H1 (cell line): Measurements from ENCODE around the gene KCNQ1. TPM values are rescaled to one million over a fixed set of nuclear protein-coding genes. Genes with fewer than 3 reads are reported as not detected.

Experiments
- CTCF ChIA-PET: fragments of 300-600 bp; sonication (Branson Sonifier 250); formaldehyde crosslinking; loops from one replicate; lab custom pipeline; 2021; ENCODE audit not compliant: partially characterized antibody; lab: Charles Lee
- POLR2A ChIA-PET: fragments of 300-600 bp; sonication (Branson Sonifier 250); formaldehyde crosslinking; loops from one replicate; lab custom pipeline; 2021; ENCODE audit warnings: inconsistent platforms; ENCODE audit not compliant: partially characterized antibody; lab: Charles Lee
- DNase-seq, 2 experiments: peaks; one replicate each; pipeline versions ENCODE4 v3.0.0 to v3.0.0-alpha.2; 2010 to 2022; ENCODE audit warnings: low spot score in 2 of 2, low read depth in 1 of 2, mixed read lengths in 1 of 2
- FAIRE-seq: peaks from 2 replicates; lab custom pipeline; 2011; peaks lifted over from hg19 to GRCh38; lab: Jason Lieb, UNC
- H2AFZ ChIP-seq: 2 replicates; pipeline ENCODE4 v1.8.1; 2012; ENCODE audit warnings: low read length, inconsistent platforms
- H2AK5ac ChIP-seq: 2 replicates; pipeline ENCODE4 v1.6.1; 2013; ENCODE audit warnings: low read depth, low read length
- H2BK120ac ChIP-seq: replicated peaks from 2 replicates; pipeline ENCODE3; 2013; ENCODE audit warnings: low read depth, low read length, inconsistent platforms
- H2BK12ac ChIP-seq: 2 replicates; pipeline ENCODE4 v1.6.1; 2013; ENCODE audit warnings: low read depth, low read length
- H2BK15ac ChIP-seq: 2 replicates; pipeline ENCODE4 v1.6.1; 2013; ENCODE audit warnings: low read length
- H2BK20ac ChIP-seq: 2 replicates; pipeline ENCODE4 v1.6.1; 2013; ENCODE audit warnings: low read length
- H2BK5ac ChIP-seq: 2 replicates; pipeline ENCODE4 v1.6.1; 2013; ENCODE audit warnings: low read depth, low read length
- H3K14ac ChIP-seq: 2 replicates; pipeline ENCODE4 v1.6.1; 2013; ENCODE audit warnings: inconsistent platforms; ENCODE audit not compliant: insufficient read length
- H3K18ac ChIP-seq: 2 replicates; pipeline ENCODE4 v1.6.1; 2013; ENCODE audit warnings: low read length; ENCODE audit errors: extremely low read depth
- H3K23ac ChIP-seq: 2 replicates; pipeline ENCODE4 v1.6.1; 2013; ENCODE audit warnings: inconsistent platforms; ENCODE audit not compliant: insufficient read length
- H3K23me2 ChIP-seq: 2 replicates; pipeline ENCODE4 v1.6.1; 2013; ENCODE audit warnings: low read depth, low read length
- H3K27ac ChIP-seq: 2 replicates; pipeline ENCODE4 v1.6.1; 2011; ENCODE audit warnings: low read depth, low read length, inconsistent platforms
- H3K27me3 ChIP-seq, 4 experiments: replicated peaks in 1 of 4; 1 replicate in 1 of 4; 2 replicates in 3 of 4; pipeline versions ENCODE4 v1.6.1 to v1.8.1; 2011 to 2013; ENCODE audit warnings: low read length in 3 of 4, mild to moderate bottlenecking in 3 of 4, inconsistent platforms in 2 of 4, mixed read lengths in 2 of 4, moderate library complexity in 1 of 4; ENCODE audit not compliant: control insufficient read depth in 3 of 4, insufficient read depth in 3 of 4; ENCODE audit errors: extremely low read depth in 1 of 4
- H3K36me3 ChIP-seq, 4 experiments: 2 replicates each; pipeline versions ENCODE4 v1.6.1 to v1.8.1; 2011 to 2013; ENCODE audit warnings: mild to moderate bottlenecking in 4 of 4, low read length in 3 of 4, moderate library complexity in 2 of 4, control low read depth in 1 of 4, inconsistent platforms in 1 of 4; ENCODE audit not compliant: insufficient read depth in 4 of 4, control insufficient read depth in 2 of 4
- H3K4ac ChIP-seq: replicated peaks from 2 replicates; pipeline ENCODE3; 2013; ENCODE audit warnings: low read length, low read depth, mixed read lengths, inconsistent platforms; ENCODE audit not compliant: insufficient read length
- H3K4me1 ChIP-seq, 4 experiments: replicated peaks in 1 of 4; 1 replicate in 1 of 4; 2 replicates in 3 of 4; pipeline versions ENCODE4 v1.6.1 to v1.8.1; 2011 to 2013; ENCODE audit warnings: low read length in 3 of 4, inconsistent platforms in 2 of 4, mixed read lengths in 1 of 4; ENCODE audit not compliant: insufficient read depth in 4 of 4, control insufficient read depth in 3 of 4
- H3K4me2 ChIP-seq, 2 experiments: 2 replicates each; pipeline versions ENCODE4 v1.6.1 to v1.8.1; 2011 to 2013; ENCODE audit warnings: low read depth in 2 of 2, low read length in 2 of 2, control low read depth in 1 of 2, inconsistent platforms in 1 of 2, mild to moderate bottlenecking in 1 of 2; ENCODE audit not compliant: insufficient read depth in 1 of 2
- H3K4me3 ChIP-seq, 4 experiments: fragments of 200-600, 300-600 bp in 1 of 4; sonication (generic), shearing (Covaris generic), sonication (Bioruptor Twin) in 1 of 4; 2 replicates each; pipeline versions ENCODE4 v1.5.1 to v1.8.1; 2011 to 2016; ENCODE audit warnings: low read length in 4 of 4, low read depth in 3 of 4, control low read depth in 2 of 4, inconsistent platforms in 2 of 4, mild to moderate bottlenecking in 2 of 4, mixed read lengths in 1 of 4, moderate library complexity in 1 of 4; ENCODE audit not compliant: insufficient read depth in 2 of 4; ENCODE audit errors: extremely low read depth in 1 of 4
- H3K56ac ChIP-seq: replicated peaks from 2 replicates; pipeline ENCODE3; 2013; ENCODE audit warnings: low read depth, mild to moderate bottlenecking, mixed read lengths, low read length, inconsistent platforms; ENCODE audit not compliant: insufficient read length
- H3K79me1 ChIP-seq: 2 replicates; pipeline ENCODE4 v1.6.1; 2013; ENCODE audit warnings: low read depth, low read length, control low read depth
- H3K79me2 ChIP-seq, 2 experiments: 2 replicates each; pipeline versions ENCODE4 v1.6.1 to v1.8.1; 2012 to 2013; ENCODE audit warnings: low read length in 2 of 2, mild to moderate bottlenecking in 2 of 2, inconsistent platforms in 1 of 2; ENCODE audit not compliant: insufficient read depth in 2 of 2, control insufficient read depth in 1 of 2
- H3K9ac ChIP-seq, 4 experiments: replicated peaks in 1 of 4; 1 replicate in 1 of 4; 2 replicates in 3 of 4; pipeline versions ENCODE4 v1.6.1 to v1.8.1; 2011 to 2013; ENCODE audit warnings: low read depth in 3 of 4, low read length in 3 of 4, control low read depth in 2 of 4, mild to moderate bottlenecking in 2 of 4, moderate library complexity in 2 of 4, inconsistent platforms in 1 of 4; ENCODE audit errors: extremely low read depth in 1 of 4
- H3K9me3 ChIP-seq, 2 experiments: 2 replicates each; pipeline versions ENCODE4 v1.6.1 to v1.8.1; 2012 to 2013; ENCODE audit warnings: mild to moderate bottlenecking in 2 of 2, moderate library complexity in 2 of 2, control low read depth in 1 of 2, inconsistent platforms in 1 of 2, low read depth in 1 of 2, low read length in 1 of 2, mixed read lengths in 1 of 2; ENCODE audit not compliant: insufficient read depth in 2 of 2
- H4K20me1 ChIP-seq, 2 experiments: replicated peaks in 1 of 2; 2 replicates each; pipeline versions ENCODE3 to v1.8.1; 2011 to 2013; ENCODE audit warnings: inconsistent platforms in 2 of 2, low read length in 2 of 2, mild to moderate bottlenecking in 1 of 2; ENCODE audit not compliant: insufficient read depth in 2 of 2, control insufficient read depth in 1 of 2
- H4K5ac ChIP-seq: 2 replicates; pipeline ENCODE4 v1.6.1; 2013; ENCODE audit warnings: low read length, low read depth, mixed read lengths, inconsistent platforms; ENCODE audit not compliant: insufficient read length
- H4K8ac ChIP-seq: 2 replicates; pipeline ENCODE4 v1.8.0; 2013; ENCODE audit warnings: mild to moderate bottlenecking, moderate library complexity, low read length, inconsistent platforms; ENCODE audit not compliant: insufficient read depth; ENCODE audit errors: extremely low read depth
- H4K91ac ChIP-seq: replicated peaks from 2 replicates; pipeline ENCODE3; 2013; ENCODE audit warnings: low read length, mixed read lengths, inconsistent platforms; ENCODE audit not compliant: insufficient read length
- GABPA ChIP-seq: IDR thresholded peaks from 2 replicates; pipeline ENCODE4 v1.6.1; 2011; ENCODE audit warnings: mild to moderate bottlenecking, low read length, moderate library complexity, borderline replicate concordance; ENCODE audit not compliant: insufficient read depth
- WGBS, 2 experiments: shearing (Covaris generic) in 1 of 2; methylation state at CpG; one replicate each; pipeline versions ENCODE4 v1.1.6 to v1.1.7; 2013 to 2015; ENCODE audit warnings: low lambda C conversion rate in 2 of 2, mixed read lengths in 2 of 2, inconsistent platforms in 1 of 2, low coverage in 1 of 2, missing lambda C conversion rate in 1 of 2; ENCODE audit not compliant: insufficient replicate concordance in 2 of 2, insufficient coverage in 1 of 2, insufficient read length in 1 of 2; ENCODE audit errors: extremely low coverage in 1 of 2, missing lambda C conversion rate in 1 of 2; 5-methylcytosine and 5-hydroxymethylcytosine counted together
- polyA plus RNA-seq, 7 experiments: library from polyadenylated mRNA; depleted of rRNA in 3 of 7; stranded (reverse) in 5 of 7; unstranded in 2 of 7; fragments of >200 nt in 5 of 7; fragments of 200-250 nt in 2 of 7; gene quantifications; 1 replicate in 5 of 7; 2 replicates in 1 of 7; 4 replicates in 1 of 7; pipeline versions ENCODE4 v1.2.1 to v1.2.3, GENCODE V29; 2011 to 2013; ENCODE audit warnings: missing spikeins in 2 of 7, mixed read lengths in 2 of 7
- total RNA-seq: library from RNA; stranded (reverse); fragmentation: NEBNext Ultra II Directional; extraction: Animal tissue kit (Norgen Biotek cat#: 25700); gene quantifications from 2 replicates; pipeline ENCODE4 v1.2.1, GENCODE V29; 2021

Gene KCNQ1
- total and polyA plus RNA-seq, 2 of the 8 experiments (the other 6 are each of a cell fraction or from before 2014, with no cell fraction given): 1.9 to 2.0 TPM

DNA sequence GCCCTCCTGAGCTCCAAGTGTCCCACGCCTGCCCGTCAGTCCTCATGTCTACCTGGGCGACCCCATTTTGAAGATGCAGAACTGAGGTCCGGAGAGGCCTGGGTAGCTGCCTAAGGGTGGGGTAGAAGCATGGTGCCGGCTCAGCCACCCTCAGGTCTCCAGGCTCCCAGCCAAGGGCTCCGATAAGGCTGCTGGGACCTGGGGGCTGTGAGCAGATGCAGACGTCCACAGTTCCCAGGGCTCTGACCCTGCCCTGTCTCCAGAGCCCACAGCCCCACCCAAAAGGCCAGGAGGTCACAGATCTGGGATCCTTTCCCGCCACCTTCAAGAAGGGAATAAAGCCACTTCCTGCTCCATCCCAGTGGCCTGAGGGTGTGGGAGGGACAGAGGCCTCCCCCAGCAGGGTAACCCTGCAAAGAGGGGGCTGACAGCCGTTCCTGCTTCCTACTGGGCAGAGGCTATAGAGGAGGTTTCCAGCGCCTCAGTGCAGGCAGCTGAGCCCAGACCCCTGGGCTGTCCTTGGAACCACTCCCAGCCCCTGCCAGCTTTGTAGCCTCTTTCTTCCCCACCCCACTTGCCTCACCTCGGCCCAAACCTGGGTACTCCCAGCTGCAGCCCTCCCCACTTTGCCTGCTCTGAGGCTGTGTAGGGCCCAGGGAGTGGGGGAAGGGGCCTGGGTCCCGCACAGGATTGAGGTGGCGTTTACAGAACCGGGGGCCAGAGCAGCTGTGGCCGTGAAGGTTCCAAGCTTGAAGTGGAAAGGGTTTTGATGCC lies 355.3 kb downstream of the KCNQ1 start:
- no peaks in the 10 kb centered on the region for H3K79me2 ChIP-seq
- no peak overlapping the region for H3K56ac ChIP-seq
- peaks cover 0 to 1% (median 0%) of the 10 kb centered on the region in 4 experiments; a peak in 3 of 7 replicates for H3K4me1 ChIP-seq
- no peak overlapping the region for H2AFZ ChIP-seq
- peaks cover 0 to 22% (median 12%) of the 10 kb centered on the region in 4 experiments; a peak in 6 of 7 replicates for H3K27me3 ChIP-seq
- no peak overlapping the region for H2BK5ac ChIP-seq
- H2BK120ac ChIP-seq: no peak overlapping the region
- H4K8ac ChIP-seq: no peak overlapping the region
- H3K18ac ChIP-seq: no peak overlapping the region
- peaks cover 0 to 4% of the 10 kb centered on the region in 2 experiments; a peak in 1 of 4 replicates for H3K9me3 ChIP-seq
- H3K23me2 ChIP-seq: peaks cover 4% of the 10 kb centered on the region; the same call in 1 of the 2 replicates
- H2BK20ac ChIP-seq: no peak overlapping the region
- H3K9ac ChIP-seq: no peak overlapping the region
- H3K4me3 ChIP-seq: no peak overlapping the region
- H4K20me1 ChIP-seq: no peaks in the 10 kb centered on the region
- H3K36me3 ChIP-seq: no peaks in the 10 kb centered on the region
- 0 out of 2 replicates have a peak overlapping the region, but pooled peaks have one; percentile 31 for H2BK15ac ChIP-seq
- H3K23ac ChIP-seq: no peak overlapping the region
- no peaks in the 10 kb centered on the region for H3K79me1 ChIP-seq
- H2BK12ac ChIP-seq: no peak overlapping the region
- H3K14ac ChIP-seq: no peak overlapping the region
- H3K4ac ChIP-seq: no peak overlapping the region
- POLR2A ChIA-PET: no interaction called here
- peak in 1 of 2 experiments; percentile 40 for DNase-seq
- CTCF ChIA-PET: interaction anchor here (0.6 to 2.2 kb wide), 3 partner anchors 91 to 369 kb away, joined by 3 to 10 read pairs (median 4); no protein-coding TSS in a partner anchor
- H2AK5ac ChIP-seq: no peak overlapping the region
- no peak overlapping the region for H4K5ac ChIP-seq
- 86% methylated on average over 14 of the region's 15 CpGs; no CpG with 5 or more reads in 1 of the 2 experiments for WGBS, 2 experiments
- H4K91ac ChIP-seq: peak overlapping the region; percentile 15
- no peak overlapping the region for H3K27ac ChIP-seq
- TF ChIP-seq GABPA: no peak
- TF ChIP-seq, all 59 proteins: peak for 0
- H3K4me2 ChIP-seq: no peak overlapping the region
- FAIRE-seq: no peak
